Measurements from ENCODE around the gene SHC3.

SHC3 gene

GRCh38 chr9:89052470-89053097, 126.0 kb downstream of the SHC3 start:
- no peak for DNase-seq (ENCODE audit: low read depth)

DNA sequence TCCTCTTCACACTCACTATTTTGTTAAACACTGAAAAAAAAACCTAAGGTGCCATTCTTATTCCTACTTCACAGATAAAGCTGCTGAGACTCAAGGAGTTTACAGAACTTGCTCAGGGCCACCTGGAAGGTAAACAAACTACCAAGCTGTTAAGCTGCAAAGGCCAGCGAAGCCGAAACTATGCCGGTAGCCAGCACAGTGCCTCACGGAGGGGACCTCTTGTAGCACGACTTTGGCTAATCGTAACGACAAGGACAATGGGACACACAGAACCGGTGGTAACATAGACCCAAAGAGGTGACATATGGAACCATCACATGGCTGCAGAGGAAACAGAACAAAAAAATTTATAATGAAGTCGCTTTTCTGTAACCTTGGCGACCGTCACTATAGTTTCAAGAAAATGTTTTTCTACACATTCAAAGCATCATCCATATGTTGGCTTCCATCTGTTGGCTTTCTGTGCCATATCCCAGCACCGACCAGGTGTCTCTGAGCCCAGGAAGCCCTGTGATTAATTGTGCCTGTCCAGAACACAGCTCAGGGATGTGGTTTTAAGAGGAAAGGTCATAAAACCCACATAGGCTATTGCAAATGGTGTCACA, 127.1 kb downstream of the SHC3 start:
- no peak for DNase-seq (ENCODE audit: low read depth)

DNA sequence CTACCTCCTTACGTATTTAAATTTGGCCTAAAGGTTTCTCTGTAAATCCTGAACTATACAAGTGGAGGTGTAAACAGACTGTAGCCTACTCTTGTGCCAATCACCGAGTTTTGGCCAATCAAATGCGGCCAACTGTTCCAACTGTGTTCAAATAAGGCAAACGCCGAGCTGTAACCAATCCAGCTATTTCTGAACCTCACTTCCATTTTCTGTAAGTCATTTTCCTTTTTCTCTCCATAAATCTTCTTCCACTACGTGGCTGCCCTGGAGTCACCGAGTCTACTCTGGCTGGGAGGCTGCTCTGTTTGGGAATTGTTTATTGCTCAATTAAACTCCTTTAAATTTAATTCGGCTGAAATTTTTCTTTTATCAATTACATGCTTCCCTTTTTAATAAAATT, 129.0 kb downstream of the SHC3 start:
- no peak for DNase-seq (ENCODE audit: low read depth)

- DNase-seq (ENCODE audit: low read depth), result no peak
Measured at GRCh38 chr9:89048616-89049015, 130.0 kb downstream of the SHC3 start.

- DNase-seq (ENCODE audit: low read depth), result no peak
Measured at GRCh38 chr9:89047667-89048066, 131.0 kb downstream of the SHC3 start.

DNA sequence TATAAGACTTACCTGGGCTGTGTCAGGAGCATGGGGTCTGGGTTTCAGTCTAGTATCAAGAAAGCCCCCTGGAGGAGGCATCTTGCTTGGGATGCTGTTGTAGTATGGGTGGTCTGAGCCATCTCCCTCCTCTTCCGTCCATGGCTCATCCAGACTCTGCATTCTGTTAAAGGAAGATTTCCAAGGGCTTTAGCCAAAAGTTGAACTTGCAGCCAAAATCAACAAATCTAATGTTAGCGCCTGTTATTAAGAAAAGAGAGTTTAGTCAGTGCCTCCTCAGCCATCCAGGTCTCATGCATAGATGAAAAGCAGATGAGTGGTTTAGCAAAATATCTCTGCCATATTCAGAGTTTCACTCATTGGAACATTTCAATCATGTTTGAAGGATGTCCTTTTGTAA, 131.8 kb downstream of the SHC3 start:
- no peak for DNase-seq (ENCODE audit: low read depth)

DNA sequence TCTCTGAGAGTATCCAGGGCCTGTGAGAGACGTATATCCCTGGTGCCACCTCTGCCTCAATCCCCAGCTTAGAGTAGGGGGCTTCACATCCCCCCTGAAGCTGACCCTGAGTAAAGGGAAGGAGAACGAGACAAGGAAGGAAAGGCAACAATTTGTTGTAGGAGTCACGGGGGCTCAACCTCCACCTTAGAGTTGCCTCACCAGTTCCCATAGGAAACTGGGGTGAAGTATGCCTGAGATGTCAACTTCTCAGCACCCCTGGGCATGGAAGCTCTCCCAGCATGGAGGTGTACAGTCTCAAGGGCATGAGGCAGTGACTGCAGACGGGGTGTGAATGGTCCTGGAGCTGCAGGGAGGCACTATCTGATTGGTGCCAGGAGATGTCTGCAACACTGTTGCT, 133.7 kb downstream of the SHC3 start:
- no peak for DNase-seq (ENCODE audit: low read depth)

DNA sequence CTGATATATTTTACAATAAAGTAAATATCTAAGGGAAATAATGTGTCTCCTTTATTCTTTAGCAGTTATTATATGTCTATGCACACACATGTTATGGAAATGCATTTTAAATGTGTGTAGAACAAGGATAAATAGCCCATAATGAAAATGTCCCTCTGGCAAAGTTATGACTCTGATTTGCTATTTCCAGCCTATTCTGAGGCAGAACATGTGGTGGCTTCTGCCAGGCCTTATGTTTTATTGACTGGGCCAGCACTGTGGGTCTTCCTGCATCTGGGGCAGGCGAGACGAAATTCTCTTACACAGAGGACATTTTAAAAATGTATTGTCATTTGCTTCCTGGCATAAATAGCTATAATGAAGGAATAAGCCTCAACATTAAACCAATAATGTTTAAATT, 134.5 kb downstream of the SHC3 start:
- no peak for DNase-seq (ENCODE audit: low read depth)

- DNase-seq (ENCODE audit: low read depth), result no peak
Measured at GRCh38 chr9:89042984-89043383, 135.6 kb downstream of the SHC3 start.

DNA sequence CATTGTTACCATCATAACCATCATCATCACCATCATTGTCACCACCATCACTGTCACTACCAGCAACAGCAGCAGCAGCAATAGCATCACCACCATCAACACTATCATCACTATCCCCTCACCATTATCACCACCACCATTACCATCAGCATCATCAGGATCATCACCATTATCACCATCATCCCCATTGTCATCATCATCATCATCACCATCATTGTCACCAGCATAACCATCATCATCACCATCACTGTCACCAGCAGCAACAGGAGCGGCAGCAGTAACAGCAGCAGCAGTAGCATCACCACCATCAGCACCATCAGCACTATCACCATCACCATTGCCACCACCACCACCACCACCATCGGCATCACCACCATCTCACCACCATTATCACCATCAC, 139.0 kb downstream of the SHC3 start:
- no peak for DNase-seq (ENCODE audit: low read depth)

GRCh38 chr9:89039104-89039465, 139.5 kb downstream of the SHC3 start:
- no peak for DNase-seq (ENCODE audit: low read depth)

DNA sequence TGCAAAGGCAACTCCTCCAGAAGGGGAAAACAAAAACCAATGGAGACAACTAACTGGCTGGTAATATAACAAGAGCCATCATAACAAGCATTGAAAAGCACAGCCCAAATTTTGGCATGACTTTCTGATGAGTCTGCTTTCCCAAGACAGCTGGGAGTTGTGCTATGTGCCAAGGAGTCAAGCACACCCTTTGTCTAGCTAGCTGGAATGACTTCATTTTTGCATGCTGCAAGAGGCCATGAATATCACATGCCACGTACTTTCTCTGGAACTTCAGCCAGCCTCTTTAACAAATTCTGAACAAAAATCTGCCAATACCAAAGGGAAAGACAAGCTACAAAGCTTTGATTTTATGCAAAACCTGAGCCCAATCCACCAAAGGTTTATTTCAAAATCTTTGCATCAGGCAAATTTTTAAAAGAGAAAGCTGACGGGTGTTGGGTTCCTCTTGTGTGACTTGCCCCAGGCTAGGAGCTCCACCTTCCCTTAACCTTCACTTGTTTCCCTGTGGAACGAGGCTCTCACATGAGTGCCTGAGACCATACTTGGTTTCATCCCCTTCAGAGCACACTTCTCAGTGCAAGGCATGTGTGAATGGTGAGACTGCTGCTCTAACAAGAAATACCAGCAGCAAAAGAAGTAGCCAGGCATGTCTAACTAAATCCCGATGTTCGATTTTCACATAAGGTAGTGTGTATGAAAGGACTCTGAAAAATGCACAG, 140.1 kb downstream of the SHC3 start:
- no peak for DNase-seq (ENCODE audit: low read depth)

GRCh38 chr9:89037891-89038290, 140.7 kb downstream of the SHC3 start:
- no peak for DNase-seq (ENCODE audit: low read depth)

DNA sequence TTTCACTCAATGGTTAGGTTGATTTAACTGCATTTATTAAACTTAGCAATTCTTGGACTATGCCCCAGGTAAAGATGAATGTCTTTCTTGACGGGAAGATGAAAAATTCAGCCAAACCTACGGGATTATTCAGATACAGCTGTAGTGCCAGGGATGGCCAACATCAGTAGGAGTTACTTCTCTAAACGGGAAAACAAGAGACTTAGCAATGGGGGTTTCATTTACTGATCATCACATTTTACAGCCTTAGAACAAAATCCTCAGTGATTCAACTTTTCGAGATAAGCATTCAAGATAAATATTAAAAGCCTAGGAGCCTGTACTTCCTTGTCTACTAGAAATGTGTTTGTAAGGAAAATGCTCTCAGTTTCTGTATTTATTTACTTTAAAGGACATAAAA, 141.3 kb downstream of the SHC3 start:
- DNase-seq (ENCODE audit: low read depth), result no peak

- DNase-seq (ENCODE audit: low read depth), result no peak
Measured at GRCh38 chr9:89036891-89037290, 141.7 kb downstream of the SHC3 start.

DNA sequence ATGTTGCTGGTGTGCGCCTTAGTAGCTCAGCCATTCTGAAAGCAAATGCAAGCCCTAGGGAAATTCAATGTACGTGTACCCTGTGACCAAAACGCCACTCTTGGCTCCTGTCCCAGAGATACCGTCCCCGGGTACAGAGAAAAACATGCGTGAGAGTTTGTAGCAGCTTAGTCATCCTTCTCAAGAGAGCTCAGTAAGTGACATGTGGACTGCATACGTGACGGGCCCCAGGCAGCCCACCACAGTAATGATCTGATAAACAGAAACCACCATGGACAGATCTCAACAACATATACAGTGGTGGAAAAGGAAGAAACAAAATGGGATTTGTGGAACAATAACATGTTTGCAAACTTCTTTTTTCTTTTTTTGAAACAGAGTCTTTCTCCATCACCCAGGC, 142.2 kb downstream of the SHC3 start:
- DNase-seq (ENCODE audit: low read depth), result no peak

DNA sequence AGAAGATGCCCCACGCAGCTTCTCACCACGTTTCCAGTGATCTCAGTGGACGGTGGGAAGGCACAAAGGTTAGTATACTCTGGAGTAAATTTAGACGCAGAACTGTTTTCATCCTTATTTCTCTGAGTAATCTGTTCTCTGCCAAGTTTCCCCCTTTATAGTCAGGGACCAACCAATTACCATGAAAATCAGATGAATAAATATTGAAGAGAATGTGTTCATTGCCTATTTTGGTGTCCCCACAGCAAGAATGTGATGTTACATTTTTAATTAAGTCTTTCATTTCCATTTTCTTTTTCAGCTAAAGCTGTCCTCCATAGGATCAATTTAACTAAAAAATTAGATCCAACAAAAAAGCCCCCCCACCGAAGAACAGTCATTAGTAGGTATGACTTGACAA, 146.0 kb downstream of the SHC3 start:
- no peak for DNase-seq (ENCODE audit: low read depth)

DNA sequence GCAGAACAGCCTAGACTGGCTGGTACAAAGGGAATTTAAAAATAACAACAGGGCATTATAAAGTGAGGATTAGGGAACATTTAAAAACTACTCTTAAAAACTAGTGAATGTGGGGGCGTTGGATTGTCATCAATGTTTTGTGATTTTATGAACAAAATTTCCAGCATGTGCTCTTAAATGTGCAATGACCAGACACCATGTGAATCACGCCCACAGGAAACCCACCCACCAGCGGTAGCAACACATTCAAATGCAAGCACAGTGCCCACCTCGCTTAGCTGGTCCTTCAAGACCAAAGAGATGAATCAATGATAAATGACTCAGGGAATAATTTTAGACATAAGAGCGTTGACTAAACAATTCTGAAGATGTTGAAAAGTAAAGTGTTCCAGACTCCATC, 146.4 kb downstream of the SHC3 start:
- DNase-seq (ENCODE audit: low read depth), result no peak

- DNase-seq (ENCODE audit: low read depth), result no peak
Measured at GRCh38 chr9:89029788-89030187, 148.8 kb downstream of the SHC3 start.

DNA sequence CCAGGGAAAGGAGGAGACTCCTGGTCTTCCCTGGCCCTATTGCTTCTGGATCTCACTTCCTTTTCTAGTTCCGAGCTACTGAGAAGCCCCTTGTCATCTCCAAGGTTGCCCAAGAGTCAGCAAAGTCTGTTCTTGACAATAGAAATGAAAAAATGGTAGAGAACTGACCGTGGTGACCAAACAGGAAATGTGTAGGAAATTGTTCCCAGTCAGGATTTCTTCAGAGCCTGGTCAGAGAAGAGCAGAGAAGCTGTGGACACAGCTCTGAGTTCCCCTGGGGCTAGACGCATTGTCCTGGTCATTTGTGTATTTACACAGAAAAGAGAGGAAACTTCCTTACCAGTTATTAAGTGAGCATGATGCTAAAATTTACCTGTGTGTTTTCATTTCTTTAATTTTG, 151.7 kb downstream of the SHC3 start:
- no peak for DNase-seq (ENCODE audit: low read depth)

DNA sequence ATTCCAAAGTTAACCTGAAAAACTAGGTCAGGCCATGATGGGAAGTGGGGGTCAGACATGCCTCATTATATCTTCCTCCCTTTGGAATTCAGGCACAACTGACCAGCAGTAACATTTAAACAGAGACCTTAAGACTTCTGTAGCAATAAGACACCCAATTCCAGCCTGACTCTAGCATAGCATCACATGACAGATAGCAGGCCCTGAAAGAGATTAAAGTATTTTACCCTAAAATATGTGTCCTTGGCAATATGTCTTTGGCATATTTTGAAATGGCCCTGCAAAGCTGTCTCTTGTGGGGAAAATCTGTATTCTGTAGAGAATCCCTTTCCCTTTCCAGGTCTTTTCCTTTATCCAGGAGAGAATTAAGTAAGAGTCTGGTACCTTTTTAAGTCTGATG, 153.1 kb downstream of the SHC3 start:
- no peak for DNase-seq (ENCODE audit: low read depth)

DNA sequence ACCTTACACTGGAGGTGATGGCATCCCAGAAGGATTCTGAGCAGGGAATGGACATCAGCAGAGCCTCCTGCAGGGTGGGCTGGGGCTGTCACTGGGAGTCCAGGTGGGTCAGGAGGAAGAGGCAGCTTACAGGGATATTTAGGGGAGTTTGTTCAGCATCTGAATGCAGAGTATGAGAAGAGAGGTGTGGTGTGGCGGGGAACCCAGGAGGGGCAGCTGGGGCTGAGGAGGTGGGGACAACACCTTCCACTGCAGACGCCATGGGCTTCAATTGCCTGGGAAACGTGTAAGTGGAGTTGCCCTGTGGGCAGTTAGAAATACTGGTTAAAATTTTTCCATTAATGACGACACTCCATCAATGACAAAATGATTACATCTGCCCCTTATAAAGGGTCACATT, 153.9 kb downstream of the SHC3 start:
- no peak for DNase-seq (ENCODE audit: low read depth)

DNA sequence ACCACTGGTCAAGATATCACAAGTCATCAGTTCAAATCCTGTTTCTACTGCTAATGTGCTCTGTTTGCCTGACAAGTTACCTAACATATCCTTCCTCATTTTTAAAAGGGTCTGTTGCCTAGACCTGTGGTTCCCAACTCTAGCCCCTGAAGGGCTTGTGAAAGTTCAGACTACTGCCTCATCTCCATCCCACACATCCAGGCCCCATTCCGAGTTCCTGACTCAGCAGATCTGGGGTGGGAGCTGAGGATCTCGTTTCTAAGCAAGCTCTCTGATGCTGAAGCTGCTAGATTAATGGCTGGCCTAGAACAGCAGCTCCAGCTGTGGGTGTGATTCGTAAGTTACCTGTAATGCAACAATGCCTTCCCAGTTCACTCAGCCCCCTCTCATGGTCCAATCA, 154.9 kb downstream of the SHC3 start:
- no peak for DNase-seq (ENCODE audit: low read depth)

GRCh38 chr9:89022902-89023301, 155.7 kb downstream of the SHC3 start:
- no peak for DNase-seq (ENCODE audit: low read depth)

Data from stimulated activated CD8-positive, alpha-beta memory T cell treated with anti-CD3 and anti-CD28 coated beads, Interleukin-4, amount 100 ng/mL, for 24 hours (primary cell).